WTC11 (cell line): ENCODE measurements around the gene HS1BP3. TPM values are rescaled to one million over a fixed set of nuclear protein-coding genes. Genes with fewer than 3 reads are reported as not detected.

Experiments
- ATAC-seq: fragments of 200-7000 bp; cut with Tn5 transposase; 2 replicates; pipeline ENCODE4 v1.10.0; 2021; ENCODE audit warnings: mild to moderate bottlenecking, moderate library complexity
- CTCF ChIA-PET: fragments of 300-600 bp; sonication (Branson Sonifier 250); formaldehyde crosslinking; loops from one replicate; lab custom pipeline; 2021; ENCODE audit warnings: antibody characterized with exemption; lab: Charles Lee
- POLR2A ChIA-PET: fragments of 350-600 bp; sonication (Branson Sonifier 250); formaldehyde crosslinking; loops from one replicate; lab custom pipeline; 2021; ENCODE audit warnings: antibody characterized with exemption; lab: Charles Lee
- DNase-seq: peaks from one replicate; pipeline ENCODE4 v3.0.0; 2021; ENCODE audit warnings: low spot score
- H3K27ac Mint-ChIP-seq: 2 replicates; pipeline ENCODE4 v1.8.0; 2021; ENCODE audit warnings: mixed read lengths
- H3K27me3 Mint-ChIP-seq: 2 replicates; pipeline ENCODE4 v1.8.0; 2021; ENCODE audit warnings: low read depth, mild to moderate bottlenecking, moderate library complexity, mixed read lengths
- H3K36me3 Mint-ChIP-seq: 2 replicates; pipeline ENCODE4 v1.8.0; 2021; ENCODE audit warnings: mixed read lengths
- H3K4me1 Mint-ChIP-seq: 2 replicates; pipeline ENCODE4 v1.8.0; 2022; ENCODE audit warnings: mixed read lengths
- H3K4me3 Mint-ChIP-seq: 2 replicates; pipeline ENCODE4 v1.8.0; 2021; ENCODE audit warnings: mild to moderate bottlenecking, moderate library complexity, mixed read lengths
- H3K9me3 Mint-ChIP-seq: 2 replicates; pipeline ENCODE4 v1.8.0; 2021; ENCODE audit warnings: mixed read lengths
- ATF1 ChIP-seq: sonication (generic); formaldehyde crosslinking; IDR thresholded peaks from 2 replicates; pipeline ENCODE4 v1.8.1; 2023; ENCODE audit warnings: mild to moderate bottlenecking, moderate library complexity, missing genetic modification reagents
- ATF6 ChIP-seq: sonication (generic); formaldehyde crosslinking; IDR thresholded peaks from 2 replicates; pipeline ENCODE4 v1.8.1; 2023; ENCODE audit warnings: mild to moderate bottlenecking, missing genetic modification reagents
- CREB1 ChIP-seq: sonication (generic); formaldehyde crosslinking; IDR thresholded peaks from 2 replicates; pipeline ENCODE4 v1.8.0; 2023; ENCODE audit warnings: mild to moderate bottlenecking, missing genetic modification reagents
- E2F5 ChIP-seq: sonication (generic); formaldehyde crosslinking; IDR thresholded peaks from 2 replicates; pipeline ENCODE4 v1.8.1; 2022; ENCODE audit warnings: mild to moderate bottlenecking, moderate library complexity, missing genetic modification reagents
- ESRRA ChIP-seq: sonication (generic); formaldehyde crosslinking; IDR thresholded peaks from 2 replicates; pipeline ENCODE4 v1.8.1; 2022; ENCODE audit warnings: mild to moderate bottlenecking, missing genetic modification reagents, borderline replicate concordance
- FOXP1 ChIP-seq: sonication (generic); formaldehyde crosslinking; IDR thresholded peaks from 2 replicates; pipeline ENCODE4 v1.8.0; 2022; ENCODE audit warnings: missing genetic modification reagents, mild to moderate bottlenecking, moderate library complexity, borderline replicate concordance
- GABPB1 ChIP-seq: sonication (generic); formaldehyde crosslinking; IDR thresholded peaks from 2 replicates; pipeline ENCODE4 v1.8.1; 2023; ENCODE audit warnings: mild to moderate bottlenecking, missing genetic modification reagents
- GTF2I ChIP-seq: fragments of 250-450 bp; sonication (Bioruptor Pico); conservative IDR thresholded peaks from 2 replicates; pipeline ENCODE4 v1.4.0; 2021; ENCODE audit warnings: mild to moderate bottlenecking
- KAT7 ChIP-seq: sonication (generic); formaldehyde crosslinking; IDR thresholded peaks from 2 replicates; pipeline ENCODE4 v1.8.1; 2023; ENCODE audit warnings: missing genetic modification reagents, mild to moderate bottlenecking, borderline replicate concordance
- MXD4 ChIP-seq: fragments of 250-450 bp; sonication (Bioruptor Pico); IDR thresholded peaks from 2 replicates; pipeline ENCODE4 v1.8.0; 2021; ENCODE audit warnings: mild to moderate bottlenecking, moderate library complexity, borderline replicate concordance
- NR1H2 ChIP-seq: sonication (generic); formaldehyde crosslinking; IDR thresholded peaks from 2 replicates; pipeline ENCODE4 v1.9.0; 2021; ENCODE audit warnings: mild to moderate bottlenecking, moderate library complexity, missing genetic modification reagents
- ZNF121 ChIP-seq: sonication (generic); formaldehyde crosslinking; IDR thresholded peaks from 2 replicates; pipeline ENCODE4 v1.8.0; 2023; ENCODE audit warnings: missing genetic modification reagents
- ZNF219 ChIP-seq: sonication (generic); formaldehyde crosslinking; IDR thresholded peaks from 2 replicates; pipeline ENCODE4 v1.8.0; 2023; ENCODE audit warnings: missing genetic modification reagents, mild to moderate bottlenecking, borderline replicate concordance
- ZNF396 ChIP-seq: fragments of 250-450 bp; sonication (Bioruptor Pico); IDR thresholded peaks from 2 replicates; pipeline ENCODE4 v1.8.0; 2021; ENCODE audit warnings: mild to moderate bottlenecking, moderate library complexity, borderline replicate concordance
- ZNF512 ChIP-seq: sonication (generic); formaldehyde crosslinking; IDR thresholded peaks from 2 replicates; pipeline ENCODE4 v1.8.1; 2022; ENCODE audit warnings: missing genetic modification reagents, borderline replicate concordance
- ZNF532 ChIP-seq: fragments of 250-450 bp; sonication (Bioruptor Pico); IDR thresholded peaks from 2 replicates; pipeline ENCODE4 v1.9.0; 2021; ENCODE audit warnings: mild to moderate bottlenecking, borderline replicate concordance
- total RNA-seq: library from RNA; stranded (reverse); gene quantifications from 3 replicates; pipeline ENCODE4 v1.2.3, GENCODE V29; 2021
- TF ChIP-seq, protein P1 (sequence below): sonication (generic); formaldehyde crosslinking; IDR thresholded peaks from 2 replicates; pipeline ENCODE4 v1.8.1; 2023; ENCODE audit warnings: mild to moderate bottlenecking, missing genetic modification reagents, moderate library complexity

HS1BP3 gene
- total RNA-seq, 1 experiment from 2014 or later, result 17.9 TPM

DNA sequence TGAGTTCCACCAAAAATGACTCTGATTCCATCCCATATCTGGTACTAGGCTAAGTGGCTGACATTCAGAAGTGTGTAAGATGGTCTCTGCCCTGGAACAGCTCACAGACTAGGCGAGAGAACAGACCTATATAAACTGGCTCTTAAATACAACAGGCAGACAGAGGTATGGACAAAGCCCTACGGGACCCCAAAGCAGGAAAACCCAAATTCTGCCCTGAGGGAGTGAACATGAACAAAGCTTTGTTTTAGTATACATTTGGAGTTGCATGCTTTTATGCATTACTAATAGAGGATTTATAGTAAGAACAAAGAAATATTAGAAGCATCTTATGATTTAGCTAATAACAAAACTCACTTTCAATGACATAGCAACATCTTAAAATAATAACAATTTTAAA lies 41.2 kb upstream of the HS1BP3 start:
- POLR2A ChIA-PET, result no interaction called here
- ATAC-seq (no peak), DNase-seq (no peak)
- CTCF ChIA-PET, result interaction anchor here (1.3 to 3.5 kb wide), 2 partner anchors 15 to 30 kb away, joined by 5 to 17 read pairs; no protein-coding TSS in a partner anchor
- no peak for TF ChIP-seq GABPB1
- TF ChIP-seq ZNF512 (CRISPR knock-in tag), result no peak
- TF ChIP-seq, protein P1, sequence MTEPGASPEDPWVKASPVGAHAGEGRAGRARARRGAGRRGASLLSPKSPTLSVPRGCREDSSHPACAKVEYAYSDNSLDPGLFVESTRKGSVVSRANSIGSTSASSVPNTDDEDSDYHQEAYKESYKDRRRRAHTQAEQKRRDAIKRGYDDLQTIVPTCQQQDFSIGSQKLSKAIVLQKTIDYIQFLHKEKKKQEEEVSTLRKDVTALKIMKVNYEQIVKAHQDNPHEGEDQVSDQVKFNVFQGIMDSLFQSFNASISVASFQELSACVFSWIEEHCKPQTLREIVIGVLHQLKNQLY, result no peak
- TF ChIP-seq ZNF396 (CRISPR knock-in tag), result no peak
- no peak for TF ChIP-seq ZNF219
- no peak for TF ChIP-seq MXD4 (CRISPR knock-in tag)
- no peak for TF ChIP-seq NR1H2
- no peak for TF ChIP-seq ATF1 (CRISPR knock-in tag)
- no peaks in the 10 kb centered on the region for H3K27me3 Mint-ChIP-seq
- H3K36me3 Mint-ChIP-seq, result peaks cover 12% of the 10 kb centered on the region
- H3K27ac Mint-ChIP-seq, result no peak overlapping the region
- H3K4me3 Mint-ChIP-seq, result no peak overlapping the region
- H3K9me3 Mint-ChIP-seq, result peaks cover 6% of the 10 kb centered on the region
- no peaks in the 10 kb centered on the region for H3K4me1 Mint-ChIP-seq

GRCh38 chr2:20691076-20691734 lies 40.3 kb upstream of the HS1BP3 start:
- Mint-ChIP-seq H3K9me3 (peaks cover 6% of the 10 kb centered on the region), H3K4me1 (no peaks in the 10 kb centered on the region), H3K4me3 (no peak overlapping the region), H3K36me3 (peaks cover 19% of the 10 kb centered on the region), H3K27me3 (no peaks in the 10 kb centered on the region), H3K27ac (0 out of 2 replicates have a peak overlapping the region, but pooled peaks have one; percentile 36)
- DNase-seq, result no peak
- ChIA-PET POLR2A (no interaction called here), CTCF (interaction anchor here (1.3 to 3.5 kb wide), 2 partner anchors 14 to 29 kb away, joined by 5 to 17 read pairs; no protein-coding TSS in a partner anchor)
- ATAC-seq, result no peak
- TF ChIP-seq FOXP1 (CRISPR knock-in tag) (no peak), ATF6 (no peak), E2F5 (CRISPR knock-in tag) (no peak), GTF2I (CRISPR knock-in tag) (no peak), ZNF532 (no peak), ESRRA (CRISPR knock-in tag) (no peak), GABPB1 (no peak), CREB1 (CRISPR knock-in tag) (no peak), KAT7 (CRISPR knock-in tag) (no peak), ZNF121 (CRISPR knock-in tag) (no peak)
